HG03439 (cell line): ENCODE results near the gene ABHD5.

ENCODE experiments used
- ATAC-seq: cut with Tn5 transposase; IDR thresholded peaks from one replicate; pipeline ENCODE4 v1.9.1; 2021; ENCODE audit warnings: mild to moderate bottlenecking, moderate library complexity; ENCODE audit not compliant: unreplicated experiment

ABHD5 gene

DNA sequence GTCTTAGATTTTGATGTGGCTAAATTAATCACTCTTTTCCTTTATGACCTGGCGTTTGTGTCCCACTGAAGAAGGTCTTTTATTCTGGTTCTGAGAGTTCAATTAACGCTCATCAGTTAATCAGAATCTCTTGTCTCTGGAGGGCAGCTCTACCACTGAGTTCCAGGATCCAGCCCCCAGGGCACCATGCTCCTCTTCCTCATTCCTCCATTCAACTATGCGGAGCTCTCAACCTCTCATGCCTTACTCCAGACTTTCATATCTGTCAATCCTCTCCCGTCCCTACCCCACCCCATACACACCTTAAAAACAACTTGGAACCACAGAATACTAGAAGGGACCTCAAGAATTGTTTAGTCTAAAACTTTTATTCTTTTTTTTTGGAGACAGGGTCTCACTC, 4.8 kb upstream of the ABHD5 start:
- no peak for ATAC-seq

DNA sequence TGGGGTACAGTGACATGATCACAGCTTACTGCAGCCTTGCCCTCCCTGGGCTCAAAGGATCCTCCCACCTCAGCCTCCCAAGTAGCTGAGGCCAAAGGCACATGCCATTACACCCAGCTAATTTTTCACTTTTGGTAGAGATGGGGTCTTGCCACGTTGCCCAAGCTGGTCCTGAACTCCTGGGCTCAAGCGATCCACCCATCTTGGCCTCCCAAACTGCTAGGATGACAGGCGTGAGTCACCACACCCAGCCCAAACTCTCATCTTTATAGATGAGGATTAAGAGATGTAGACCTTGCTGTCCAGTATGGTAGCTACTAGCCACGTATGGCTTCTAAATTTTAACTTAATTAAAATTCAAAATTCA, 4.4 kb upstream of the ABHD5 start:
- no peak for ATAC-seq

DNA sequence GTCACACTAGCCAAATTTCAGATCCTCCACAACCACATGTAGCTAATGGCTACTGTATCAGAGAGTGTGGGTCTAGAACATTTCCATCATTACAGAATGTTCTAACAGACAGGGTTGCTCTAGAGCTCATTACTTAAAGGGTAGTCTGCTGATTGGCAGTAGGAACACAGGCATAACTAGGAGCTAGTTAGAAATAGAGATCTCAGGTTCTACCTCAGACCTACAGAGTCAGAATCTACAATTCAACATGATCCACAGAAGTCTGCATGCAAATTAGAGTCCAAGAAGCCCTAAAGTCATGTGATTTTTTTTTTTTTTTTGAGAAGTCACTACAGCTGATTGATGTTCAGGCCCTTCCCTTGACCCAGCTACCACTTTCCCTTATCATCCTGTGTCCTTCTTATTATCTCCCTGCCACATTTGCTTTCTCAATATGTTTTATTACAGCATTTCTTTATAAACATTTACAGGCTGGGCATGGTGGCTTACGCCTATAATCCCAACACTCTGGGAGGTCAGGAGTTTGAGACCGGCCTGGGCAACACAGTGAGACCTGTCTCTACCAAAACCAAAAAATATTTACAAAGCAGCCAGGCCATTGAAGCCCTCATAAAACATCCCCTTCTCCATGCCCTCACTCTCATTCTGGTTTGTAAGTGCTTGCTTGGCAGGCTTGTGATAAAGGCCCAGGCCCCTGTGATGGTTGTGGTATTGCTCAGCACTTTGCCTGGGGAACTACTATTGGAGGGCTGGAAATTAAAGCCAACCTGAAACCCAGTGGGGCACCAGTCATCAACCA, 3.8 kb upstream of the ABHD5 start:
- ATAC-seq, result no peak

DNA sequence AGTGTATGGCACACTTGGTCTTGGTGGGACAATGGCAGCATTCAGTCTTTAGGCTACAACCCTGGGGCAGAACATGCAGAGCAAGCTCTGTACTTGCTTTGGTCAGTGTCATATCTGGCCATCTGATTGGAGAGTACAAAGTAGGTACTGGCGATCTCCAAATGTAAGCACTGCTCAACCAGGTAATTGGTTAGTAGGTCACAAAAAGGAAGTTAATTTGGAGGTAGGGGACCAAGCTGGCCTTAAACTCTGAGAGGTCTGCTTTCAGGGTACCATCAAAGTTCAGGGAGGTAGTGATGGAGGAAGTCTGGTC, 3.3 kb upstream of the ABHD5 start:
- no peak for ATAC-seq

DNA sequence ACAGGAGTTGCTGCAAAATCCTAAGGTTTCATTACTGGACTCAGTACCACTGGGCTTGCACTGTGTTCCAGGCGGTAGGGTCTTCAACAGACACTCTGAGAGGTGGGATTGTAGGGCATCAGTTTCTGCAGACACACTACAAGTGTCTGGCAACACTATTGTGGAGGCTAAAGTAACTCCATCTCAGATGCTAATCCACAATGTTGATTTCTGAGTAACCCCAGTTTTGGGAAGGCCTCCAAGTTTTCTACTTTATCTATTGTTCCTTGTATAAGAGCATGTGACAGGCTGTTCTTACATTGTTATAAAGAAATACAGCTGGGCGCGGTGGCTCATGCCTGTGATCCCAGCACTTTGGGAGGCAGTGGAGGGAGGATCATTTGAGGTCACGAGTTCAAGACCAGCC, 2.5 kb upstream of the ABHD5 start:
- no peak for ATAC-seq

DNA sequence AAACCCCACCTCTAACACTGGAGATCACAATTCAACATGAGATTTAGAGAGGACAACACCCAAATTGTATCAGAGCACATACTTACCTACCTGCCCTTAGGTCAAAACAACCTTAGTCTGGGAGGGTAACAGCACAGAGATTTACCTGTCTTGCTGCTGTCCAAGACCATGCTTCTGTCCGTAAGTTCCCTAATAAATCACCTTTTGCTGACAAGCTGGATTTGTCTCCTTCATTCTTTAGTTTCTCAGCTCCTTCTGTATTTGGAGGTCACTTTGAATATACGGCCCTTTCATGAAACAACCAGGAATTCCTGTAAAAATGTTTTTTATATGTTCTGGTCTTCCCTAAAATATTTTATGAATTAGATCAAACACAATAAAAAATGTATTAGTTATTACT, 1.6 kb upstream of the ABHD5 start:
- ATAC-seq, result no peak

DNA sequence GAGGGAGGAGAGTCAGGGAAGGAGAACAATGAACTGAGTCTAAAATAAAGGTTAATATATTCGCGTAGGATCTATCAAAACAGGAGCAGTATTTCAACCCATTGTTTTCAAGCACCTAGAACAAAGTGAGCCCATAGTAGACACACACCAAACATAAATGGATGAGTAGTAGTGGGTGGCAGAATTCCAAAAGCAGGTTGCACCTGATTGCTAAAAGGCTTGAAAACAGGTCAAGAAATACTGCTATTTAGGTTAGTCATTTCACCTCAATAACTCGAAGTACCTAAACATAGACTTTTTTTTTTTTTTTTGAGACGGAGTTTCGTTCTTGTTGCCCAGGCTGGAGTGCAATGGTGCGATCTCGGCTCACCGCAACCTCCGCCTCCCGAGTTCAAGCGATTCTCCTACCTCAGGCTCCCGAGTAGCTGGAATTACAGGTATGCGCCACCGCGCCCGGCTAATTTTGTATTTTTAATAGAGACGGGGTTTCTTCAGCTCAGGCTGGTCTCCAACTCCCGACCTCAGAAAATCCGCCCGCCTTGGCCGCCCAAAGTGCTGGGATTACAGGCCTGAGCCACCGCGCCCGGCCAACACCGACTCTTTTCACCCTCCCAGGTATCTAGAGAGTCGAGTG, 855 bp upstream of the ABHD5 start:
- no peak for ATAC-seq

DNA sequence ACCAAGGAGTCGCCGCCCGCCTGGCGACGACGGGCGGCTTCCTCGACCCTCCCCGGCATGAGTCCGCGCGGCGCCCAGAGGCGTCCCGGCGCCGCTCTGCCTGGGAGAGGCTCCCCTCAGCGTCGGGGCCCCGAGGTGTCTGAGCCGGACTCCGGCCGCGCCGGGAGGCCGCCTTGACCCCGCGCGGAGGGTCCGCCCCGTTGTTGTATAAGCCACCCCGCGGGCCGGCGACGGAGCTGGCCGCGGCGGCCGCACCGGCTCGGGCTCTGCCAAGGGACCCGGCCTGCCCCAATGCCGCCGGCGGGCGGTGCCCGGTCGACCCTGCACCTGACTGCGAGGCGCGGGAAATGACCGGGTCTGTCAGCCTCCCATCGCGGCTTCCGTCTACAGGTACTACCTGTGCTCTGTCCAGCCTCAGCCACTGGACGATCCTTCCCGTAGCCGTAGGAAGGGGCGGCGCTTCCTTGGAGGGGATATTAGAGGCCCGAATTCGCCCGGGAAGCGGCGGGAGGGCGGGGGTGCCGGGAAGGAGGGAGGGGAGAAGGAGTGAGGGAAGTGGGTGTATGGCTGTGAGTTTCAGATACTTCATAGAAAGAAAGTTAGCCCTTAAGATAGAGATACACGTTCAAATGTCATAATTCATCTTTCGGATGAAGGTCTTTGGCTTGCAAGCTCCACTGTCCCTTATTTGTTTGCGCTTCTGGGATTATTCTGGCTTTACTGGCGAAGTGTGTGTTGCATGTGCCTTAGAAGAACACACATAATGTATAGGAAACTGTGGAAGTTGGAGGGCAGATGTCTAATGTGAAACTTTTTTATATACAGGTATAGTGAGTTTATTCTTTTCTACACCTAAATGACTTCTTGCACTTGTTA, 620 bp downstream of the ABHD5 start:
- ATAC-seq, result peak; percentile 40

DNA sequence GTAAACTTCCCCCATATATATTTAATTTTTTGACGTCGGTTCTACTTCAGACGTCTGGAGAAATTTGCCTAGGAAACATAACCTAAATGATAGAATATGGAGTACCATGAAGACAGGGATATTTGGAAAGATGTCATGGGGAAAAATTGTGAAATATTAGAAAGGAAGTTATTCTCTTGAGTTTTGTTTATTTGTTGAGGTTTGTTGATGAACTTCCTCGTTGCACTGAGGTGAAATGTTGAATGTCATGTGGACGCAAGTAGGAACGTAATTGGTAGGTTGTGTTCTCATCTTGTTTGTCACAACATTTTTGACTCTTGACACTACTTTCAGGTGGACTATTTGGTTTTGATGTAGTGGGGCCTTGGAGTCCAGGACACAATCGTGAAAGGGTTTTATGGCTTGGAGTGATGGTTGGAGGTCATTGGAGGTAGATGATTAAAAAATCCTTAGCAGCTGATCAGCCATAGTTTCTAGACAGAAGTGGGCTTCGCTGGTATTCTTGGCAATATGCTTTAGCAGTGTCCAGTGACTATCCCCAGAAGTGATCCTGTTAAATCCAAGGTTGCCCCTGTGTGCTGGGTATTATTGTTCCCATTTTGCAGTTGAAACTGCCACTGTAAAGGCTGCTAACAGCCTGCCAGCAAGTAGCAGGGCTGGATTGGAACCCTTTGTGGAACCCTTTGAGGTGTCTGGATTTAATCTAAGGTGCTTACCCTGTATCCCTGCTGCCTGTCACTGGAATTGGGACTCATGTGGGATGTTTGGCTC, 1.5 kb downstream of the ABHD5 start:
- no peak for ATAC-seq

DNA sequence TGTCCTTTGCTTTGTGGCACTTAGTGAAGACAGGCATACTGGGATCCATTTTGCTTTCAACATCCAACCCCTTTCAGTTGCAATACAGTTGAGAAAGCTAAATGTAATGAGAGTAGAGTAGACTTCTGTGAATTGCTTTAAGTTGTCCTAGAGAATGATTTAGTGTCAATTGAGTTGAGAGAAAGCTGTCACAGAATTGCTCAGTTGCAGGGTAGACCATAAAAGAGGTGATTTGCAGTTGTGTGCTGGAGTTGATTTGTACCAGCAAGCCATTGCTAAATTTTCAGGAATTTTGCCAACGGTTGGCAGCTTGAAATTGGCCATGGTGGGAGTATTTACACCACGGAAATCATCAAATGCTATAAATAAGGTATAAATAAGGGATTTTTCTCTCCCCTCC, 2.2 kb downstream of the ABHD5 start:
- ATAC-seq, result no peak

DNA sequence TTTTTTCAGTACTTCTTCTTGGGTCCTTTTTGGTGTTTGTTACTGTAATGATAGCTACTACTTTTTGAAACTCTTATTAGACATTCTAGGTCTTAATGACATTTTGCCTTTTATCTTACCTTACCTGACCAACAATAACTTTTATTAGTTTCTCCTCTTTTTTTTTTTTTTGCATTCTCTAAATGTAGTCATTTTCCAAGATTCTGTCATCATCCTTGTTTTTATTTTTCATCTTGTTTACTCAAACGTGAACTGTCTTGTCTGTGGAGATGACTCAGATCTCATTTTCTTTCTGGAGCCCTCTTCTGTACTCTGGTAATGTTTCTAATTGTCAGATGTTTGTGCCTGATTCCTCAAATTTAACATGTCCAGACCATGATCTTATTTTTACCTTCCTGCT, 2.9 kb downstream of the ABHD5 start:
- no peak for ATAC-seq

DNA sequence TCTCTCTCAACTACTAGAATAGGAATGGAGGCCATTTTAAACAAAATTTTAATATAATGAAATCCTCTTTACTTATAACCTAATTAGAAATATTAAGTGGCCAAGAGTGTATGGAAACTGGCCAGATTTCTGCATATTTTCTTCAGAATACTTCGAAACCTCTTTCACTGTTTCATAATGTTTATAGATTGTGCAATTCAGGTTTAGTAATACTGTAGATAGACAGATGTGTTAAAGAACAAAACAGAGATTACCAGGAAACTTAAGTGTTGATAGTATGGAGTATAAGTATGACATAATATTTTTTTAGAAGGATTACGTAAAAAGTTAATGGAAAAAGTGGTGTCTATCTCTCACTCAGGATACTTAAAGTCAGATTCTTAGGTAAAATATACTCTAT, 4.7 kb downstream of the ABHD5 start:
- ATAC-seq, result no peak

DNA sequence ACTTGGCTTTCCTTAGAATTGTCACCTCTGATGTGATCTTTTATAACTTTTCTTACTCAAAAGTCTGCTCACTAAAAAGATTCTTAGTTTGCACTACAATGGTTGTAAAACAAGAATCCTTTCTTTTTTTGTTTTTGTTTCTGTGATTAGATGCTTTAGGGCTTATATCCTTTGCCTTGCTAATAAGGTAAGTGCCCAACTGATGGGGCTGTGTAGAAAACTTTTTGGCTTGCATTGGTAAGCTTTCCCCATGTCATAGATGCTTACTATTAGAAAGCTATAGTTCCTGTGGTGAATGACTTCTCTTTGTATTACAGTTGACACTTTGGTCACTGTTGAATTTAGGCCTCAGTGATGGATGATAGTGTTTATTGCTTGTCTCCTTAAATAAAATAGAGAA, 5.1 kb downstream of the ABHD5 start:
- no peak for ATAC-seq

DNA sequence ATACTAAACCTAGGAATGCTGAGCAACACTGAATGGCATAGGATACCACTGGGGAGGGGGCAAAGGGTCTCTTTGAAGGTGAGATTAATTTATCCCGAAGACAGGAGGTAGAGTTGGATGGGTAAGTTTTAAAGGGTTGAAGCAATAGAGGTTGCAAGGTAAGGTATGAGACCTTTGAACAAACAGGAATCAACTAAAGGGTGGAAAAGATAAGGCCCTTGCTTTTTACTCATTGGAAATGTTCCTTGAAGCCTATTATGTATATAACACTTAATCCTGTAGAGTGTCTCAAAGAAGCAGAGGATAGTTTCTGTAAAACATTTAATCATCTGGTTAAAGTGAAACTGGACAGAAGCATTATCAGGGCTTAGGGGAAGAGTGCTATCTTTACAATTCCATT, 5.7 kb downstream of the ABHD5 start:
- no peak for ATAC-seq

DNA sequence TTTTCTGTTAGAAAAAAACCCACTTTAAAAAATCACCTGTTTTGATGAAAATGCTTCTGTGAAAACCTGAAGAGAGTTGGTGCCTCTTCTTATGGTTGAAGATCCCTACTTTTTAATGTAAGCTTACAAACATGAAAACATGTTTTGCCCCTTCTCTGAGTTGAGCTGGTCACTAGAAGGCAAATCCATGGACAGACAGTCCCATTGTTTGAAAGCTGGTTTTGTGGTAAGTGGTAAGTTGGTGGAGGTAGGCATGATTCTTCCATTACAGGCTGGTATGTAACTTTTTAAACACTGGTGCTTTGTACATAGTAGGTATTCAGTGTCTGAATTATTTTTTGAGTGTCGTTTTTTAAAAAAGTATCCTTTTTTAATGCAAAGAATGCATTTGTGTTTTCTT, 6.1 kb downstream of the ABHD5 start:
- no peak for ATAC-seq

DNA sequence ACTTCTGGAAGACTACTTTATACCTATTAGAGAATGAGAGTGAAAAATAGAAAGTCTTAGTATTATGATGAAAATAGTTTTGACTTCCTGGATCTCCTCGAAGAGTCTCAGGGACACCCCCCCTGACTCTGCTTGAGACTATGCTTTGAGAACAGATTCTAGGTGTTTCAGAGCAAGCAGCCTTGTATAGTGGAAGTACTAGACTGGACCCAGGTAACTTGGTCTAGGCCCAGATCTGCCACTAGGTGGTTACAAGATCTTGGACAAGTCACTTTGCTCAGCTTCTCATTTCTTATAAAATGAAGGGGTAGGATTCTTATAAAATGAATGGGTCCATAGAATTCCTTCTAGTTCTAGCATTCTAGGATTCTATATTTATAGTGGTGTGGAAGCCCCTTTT, 9.1 kb downstream of the ABHD5 start:
- ATAC-seq, result no peak

DNA sequence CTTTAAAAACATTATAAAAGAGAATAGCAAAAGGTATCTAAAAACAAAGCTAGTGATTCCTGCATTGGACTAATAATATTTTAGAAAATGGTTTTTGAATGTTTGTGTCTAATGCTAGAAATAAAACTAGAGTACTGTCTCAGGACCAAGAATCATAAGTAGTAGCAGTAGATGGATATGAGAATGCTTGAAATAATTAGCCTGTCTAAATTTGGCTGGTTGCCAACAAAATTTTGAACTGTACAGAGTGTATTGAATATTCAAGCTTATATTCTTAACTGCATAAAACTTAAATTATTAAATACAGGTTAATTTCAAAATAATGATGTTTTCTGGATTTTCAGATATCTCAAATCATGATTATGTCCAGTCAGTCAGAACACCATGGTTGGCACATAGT, 14.0 kb downstream of the ABHD5 start:
- no peak for ATAC-seq

DNA sequence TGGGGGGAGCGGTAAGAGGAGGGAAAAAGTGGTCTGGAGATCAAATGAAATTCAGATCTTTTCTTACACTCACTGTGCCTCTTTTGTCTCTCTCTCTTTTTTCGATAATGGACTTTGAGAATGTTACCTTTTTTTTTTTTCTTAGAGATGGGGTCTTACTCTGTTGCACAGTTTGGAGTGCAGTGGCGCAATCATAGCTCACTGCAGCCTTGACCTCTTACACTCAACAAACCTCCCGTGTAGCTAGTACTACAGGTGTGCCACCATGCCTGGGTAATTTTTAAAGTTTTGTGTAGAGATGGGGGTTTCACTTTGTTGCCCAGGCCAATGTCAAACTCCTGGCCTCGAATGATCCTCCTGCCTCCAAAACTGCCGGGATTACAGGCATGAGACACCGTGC, 15.6 kb downstream of the ABHD5 start:
- no peak for ATAC-seq

DNA sequence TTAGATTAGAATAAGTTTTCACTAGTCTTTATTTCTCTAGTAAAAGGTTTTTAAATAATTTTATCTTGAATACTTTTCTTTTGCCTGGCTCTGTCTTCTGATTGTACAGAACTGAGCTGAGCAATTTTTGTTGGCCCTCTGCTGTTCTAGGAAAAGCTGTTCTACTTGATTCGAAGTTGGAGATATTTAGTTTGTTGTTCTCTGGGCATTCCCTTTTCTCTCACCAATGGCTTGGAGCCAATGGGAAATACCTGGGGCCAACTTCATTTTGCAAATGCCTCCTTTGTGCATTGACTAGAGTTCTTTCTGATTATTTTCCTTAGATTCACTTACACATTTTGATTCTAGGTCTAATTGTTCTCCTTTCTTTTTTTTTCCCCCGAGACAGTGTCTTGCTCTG, 16.5 kb downstream of the ABHD5 start:
- ATAC-seq, result no peak

DNA sequence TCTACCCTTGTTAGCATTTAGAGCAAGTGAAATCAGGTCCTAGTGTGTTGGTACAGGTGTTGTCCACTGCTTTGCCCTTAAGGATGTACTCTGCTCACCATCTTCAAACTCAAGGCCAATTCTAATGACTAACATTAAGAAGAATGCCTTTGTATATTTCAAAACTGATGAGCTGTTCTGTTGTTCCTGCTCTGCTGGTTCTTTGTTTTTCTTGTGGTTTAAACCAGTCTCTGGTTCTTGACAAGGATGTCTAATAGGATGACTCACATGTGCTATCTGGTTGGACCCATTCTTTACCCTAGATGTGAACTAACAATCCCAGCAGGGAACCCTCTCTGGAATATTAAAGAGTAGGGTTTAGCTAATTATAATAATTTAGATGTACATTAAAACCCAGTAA, 17.3 kb downstream of the ABHD5 start:
- ATAC-seq, result no peak

DNA sequence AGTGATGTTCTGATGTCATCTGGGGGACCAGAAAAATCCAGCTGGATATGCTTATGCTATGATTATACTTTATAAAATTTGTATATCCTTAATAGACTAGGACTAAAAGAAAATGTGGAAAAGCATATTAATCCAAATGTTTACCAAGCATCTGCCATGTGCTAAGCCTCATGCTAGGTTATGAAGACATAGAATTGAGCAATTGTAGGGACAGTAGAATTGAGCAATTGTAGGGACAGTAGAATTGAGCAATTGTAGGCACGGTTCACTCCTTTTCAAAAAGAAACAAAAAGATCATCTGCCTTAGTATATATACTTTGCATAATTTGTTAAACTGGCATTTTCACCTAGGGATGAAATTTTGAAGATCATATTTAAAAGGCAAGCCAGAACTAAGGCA, 18.3 kb downstream of the ABHD5 start:
- ATAC-seq, result no peak
